ENCODE measurements around the gene NFATC2.
"Not testable (repeated sequence)": the region's sequence is repeated elsewhere in the genome, so short reads cannot be mapped to it uniquely, and the experiment has no call there.

Gene NFATC2

GRCh38 chr20:51579137-51579536, 36.6 kb upstream of the NFATC2 start:
- Histone ChIP-seq H3K4me3 (ENCODE audit: low read depth, low read length) (no peak overlapping the region), H3K9me3 (ENCODE audit: control insufficient read depth, insufficient read depth, low read length) (no peaks in the 10 kb centered on the region), H3K4me1 (ENCODE audit: control insufficient read depth, insufficient read depth, low read length) (no peaks in the 10 kb centered on the region), H3K27ac (ENCODE audit: low read depth, low read length) (no peak overlapping the region), H3K27me3 (ENCODE audit: control insufficient read depth, insufficient read depth, low read length) (no peaks in the 10 kb centered on the region), H3K36me3 (ENCODE audit: control insufficient read depth, insufficient read depth, low read length) (no peaks in the 10 kb centered on the region), H3K9ac (ENCODE audit: low read depth, low read length) (no peak overlapping the region)

GRCh38 chr20:51578145-51578459, 35.6 kb upstream of the NFATC2 start:
- H3K27me3 ChIP-seq (ENCODE audit: control insufficient read depth, insufficient read depth, low read length), result no peaks in the 10 kb centered on the region
- H3K27ac ChIP-seq (ENCODE audit: low read depth, low read length), result no peak overlapping the region
- H3K9me3 ChIP-seq (ENCODE audit: control insufficient read depth, insufficient read depth, low read length), result no peaks in the 10 kb centered on the region
- H3K9ac ChIP-seq (ENCODE audit: low read depth, low read length), result no peak overlapping the region
- no peak overlapping the region for H3K4me3 ChIP-seq (ENCODE audit: low read depth, low read length)
- H3K36me3 ChIP-seq (ENCODE audit: control insufficient read depth, insufficient read depth, low read length), result no peaks in the 10 kb centered on the region
- no peaks in the 10 kb centered on the region for H3K4me1 ChIP-seq (ENCODE audit: control insufficient read depth, insufficient read depth, low read length)

GRCh38 chr20:51577432-51578144, 35.1 kb upstream of the NFATC2 start:
- no peaks in the 10 kb centered on the region for H3K4me1 ChIP-seq (ENCODE audit: control insufficient read depth, insufficient read depth, low read length)
- no peak overlapping the region for H3K9ac ChIP-seq (ENCODE audit: low read depth, low read length)
- no peaks in the 10 kb centered on the region for H3K36me3 ChIP-seq (ENCODE audit: control insufficient read depth, insufficient read depth, low read length)
- H3K27ac ChIP-seq (ENCODE audit: low read depth, low read length), result no peak overlapping the region
- no peaks in the 10 kb centered on the region for H3K9me3 ChIP-seq (ENCODE audit: control insufficient read depth, insufficient read depth, low read length)
- no peaks in the 10 kb centered on the region for H3K27me3 ChIP-seq (ENCODE audit: control insufficient read depth, insufficient read depth, low read length)
- no peak overlapping the region for H3K4me3 ChIP-seq (ENCODE audit: low read depth, low read length)

DNA sequence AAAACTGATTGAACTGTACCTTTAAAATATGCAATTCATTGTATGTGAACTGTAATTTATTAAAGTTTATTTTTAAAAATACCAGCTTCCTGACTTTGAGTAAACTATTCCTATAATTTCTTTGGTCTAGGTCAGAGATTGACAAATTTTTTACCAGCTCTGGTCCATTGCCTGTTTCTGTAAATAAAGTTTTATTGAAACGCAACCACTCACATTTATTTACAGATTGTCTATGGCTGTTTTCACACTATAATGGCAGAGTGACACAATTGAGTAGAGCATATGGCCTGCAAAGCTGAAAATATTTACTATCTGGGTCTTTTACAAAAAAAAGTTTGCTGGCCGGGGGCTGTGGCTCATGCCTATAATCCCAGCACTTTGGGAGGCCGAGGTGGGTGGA, 33.0 kb upstream of the NFATC2 start:
- H3K4me3 ChIP-seq (ENCODE audit: low read depth, low read length), result no peak overlapping the region
- H3K27me3 ChIP-seq (ENCODE audit: control insufficient read depth, insufficient read depth, low read length), result no peaks in the 10 kb centered on the region
- H3K4me1 ChIP-seq (ENCODE audit: control insufficient read depth, insufficient read depth, low read length), result no peaks in the 10 kb centered on the region
- no peak overlapping the region for H3K27ac ChIP-seq (ENCODE audit: low read depth, low read length)
- H3K36me3 ChIP-seq (ENCODE audit: control insufficient read depth, insufficient read depth, low read length), result no peaks in the 10 kb centered on the region
- no peaks in the 10 kb centered on the region for H3K9me3 ChIP-seq (ENCODE audit: control insufficient read depth, insufficient read depth, low read length)
- H3K9ac ChIP-seq (ENCODE audit: low read depth, low read length), result no peak overlapping the region

GRCh38 chr20:51574248-51575033, 31.9 kb upstream of the NFATC2 start:
- Histone ChIP-seq H3K4me3 (ENCODE audit: low read depth, low read length) (no peak overlapping the region), H3K27me3 (ENCODE audit: control insufficient read depth, insufficient read depth, low read length) (no peaks in the 10 kb centered on the region), H3K4me1 (ENCODE audit: control insufficient read depth, insufficient read depth, low read length) (no peaks in the 10 kb centered on the region), H3K9me3 (ENCODE audit: control insufficient read depth, insufficient read depth, low read length) (no peaks in the 10 kb centered on the region), H3K27ac (ENCODE audit: low read depth, low read length) (no peak overlapping the region), H3K9ac (ENCODE audit: low read depth, low read length) (no peak overlapping the region), H3K36me3 (ENCODE audit: control insufficient read depth, insufficient read depth, low read length) (no peaks in the 10 kb centered on the region)

GRCh38 chr20:51573576-51574243, 31.2 kb upstream of the NFATC2 start:
- Histone ChIP-seq H3K9ac (ENCODE audit: low read depth, low read length) (no peak overlapping the region), H3K27ac (ENCODE audit: low read depth, low read length) (no peak overlapping the region), H3K4me3 (ENCODE audit: low read depth, low read length) (no peak overlapping the region), H3K9me3 (ENCODE audit: control insufficient read depth, insufficient read depth, low read length) (no peaks in the 10 kb centered on the region), H3K4me1 (ENCODE audit: control insufficient read depth, insufficient read depth, low read length) (no peaks in the 10 kb centered on the region), H3K36me3 (ENCODE audit: control insufficient read depth, insufficient read depth, low read length) (no peaks in the 10 kb centered on the region), H3K27me3 (ENCODE audit: control insufficient read depth, insufficient read depth, low read length) (no peaks in the 10 kb centered on the region)

GRCh38 chr20:51571460-51571794, 28.9 kb upstream of the NFATC2 start:
- Histone ChIP-seq H3K4me3 (ENCODE audit: low read depth, low read length) (no peak overlapping the region), H3K9ac (ENCODE audit: low read depth, low read length) (no peak overlapping the region), H3K27me3 (ENCODE audit: control insufficient read depth, insufficient read depth, low read length) (no peaks in the 10 kb centered on the region), H3K36me3 (ENCODE audit: control insufficient read depth, insufficient read depth, low read length) (no peaks in the 10 kb centered on the region), H3K9me3 (ENCODE audit: control insufficient read depth, insufficient read depth, low read length) (no peaks in the 10 kb centered on the region), H3K4me1 (ENCODE audit: control insufficient read depth, insufficient read depth, low read length) (no peaks in the 10 kb centered on the region), H3K27ac (ENCODE audit: low read depth, low read length) (no peak overlapping the region)

DNA sequence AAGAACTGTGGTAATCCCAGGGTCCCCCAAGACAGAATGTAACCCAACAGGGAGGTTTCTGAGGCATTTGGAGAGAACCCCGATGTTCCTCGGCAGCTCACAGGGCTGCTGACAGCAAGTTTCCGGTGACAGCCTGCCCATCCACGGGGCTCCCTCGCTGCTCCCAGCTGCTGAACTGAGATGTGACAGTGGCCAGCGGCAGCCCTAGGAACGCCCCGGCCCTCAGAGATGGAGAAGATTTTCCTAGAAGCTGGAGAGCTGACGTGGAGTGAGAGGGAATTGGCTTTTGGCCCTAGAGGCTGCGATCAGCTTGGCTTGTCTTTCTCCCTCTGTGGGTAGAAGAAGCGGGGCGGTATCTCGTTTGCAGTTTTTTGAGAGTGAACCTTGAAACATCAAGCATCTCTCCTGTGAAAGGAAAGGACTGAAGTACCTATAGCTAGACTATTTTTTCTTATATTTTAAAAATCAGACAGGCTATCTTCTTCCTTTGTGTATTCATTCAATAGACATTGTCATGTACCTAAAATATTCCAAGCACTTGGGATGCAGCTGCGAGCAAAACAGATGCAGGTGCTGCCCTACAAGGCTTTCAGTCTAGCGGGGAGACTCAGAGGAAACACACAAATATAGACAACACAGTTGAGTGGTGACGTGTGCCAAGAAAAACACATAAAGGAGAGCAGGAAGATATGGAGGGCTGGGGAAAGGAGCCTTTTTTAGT, 28.4 kb upstream of the NFATC2 start:
- H3K27me3 ChIP-seq (ENCODE audit: control insufficient read depth, insufficient read depth, low read length), result no peaks in the 10 kb centered on the region
- no peak overlapping the region for H3K4me3 ChIP-seq (ENCODE audit: low read depth, low read length)
- no peaks in the 10 kb centered on the region for H3K9me3 ChIP-seq (ENCODE audit: control insufficient read depth, insufficient read depth, low read length)
- H3K27ac ChIP-seq (ENCODE audit: low read depth, low read length), result no peak overlapping the region
- H3K36me3 ChIP-seq (ENCODE audit: control insufficient read depth, insufficient read depth, low read length), result no peaks in the 10 kb centered on the region
- H3K9ac ChIP-seq (ENCODE audit: low read depth, low read length), result no peak overlapping the region
- H3K4me1 ChIP-seq (ENCODE audit: control insufficient read depth, insufficient read depth, low read length), result no peaks in the 10 kb centered on the region

- peaks cover 4% of the 10 kb centered on the region for H3K27me3 ChIP-seq (ENCODE audit: control insufficient read depth, insufficient read depth, low read length)
- no peaks in the 10 kb centered on the region for H3K9me3 ChIP-seq (ENCODE audit: control insufficient read depth, insufficient read depth, low read length)
- no peak overlapping the region for H3K4me3 ChIP-seq (ENCODE audit: low read depth, low read length)
- H3K9ac ChIP-seq (ENCODE audit: low read depth, low read length), result no peak overlapping the region
- H3K36me3 ChIP-seq (ENCODE audit: control insufficient read depth, insufficient read depth, low read length), result no peaks in the 10 kb centered on the region
- H3K27ac ChIP-seq (ENCODE audit: low read depth, low read length), result no peak overlapping the region
- H3K4me1 ChIP-seq (ENCODE audit: control insufficient read depth, insufficient read depth, low read length), result no peaks in the 10 kb centered on the region
Measured at GRCh38 chr20:51569815-51570738, 27.6 kb upstream of the NFATC2 start.

GRCh38 chr20:51568533-51568932, 26.0 kb upstream of the NFATC2 start:
- not testable (repeated sequence) for H3K9ac ChIP-seq (ENCODE audit: low read depth, low read length); H3K27ac ChIP-seq (ENCODE audit: low read depth, low read length); H3K9me3 ChIP-seq (ENCODE audit: control insufficient read depth, insufficient read depth, low read length); H3K4me1 ChIP-seq (ENCODE audit: control insufficient read depth, insufficient read depth, low read length); H3K36me3 ChIP-seq (ENCODE audit: control insufficient read depth, insufficient read depth, low read length); H3K4me3 ChIP-seq (ENCODE audit: low read depth, low read length)
- H3K27me3 ChIP-seq (ENCODE audit: control insufficient read depth, insufficient read depth, low read length), result peaks cover 19% of the 10 kb centered on the region
